Kasumi-1 (cell line): Measurements from ENCODE around the gene NEB.
A peak's percentile ranks its signal among the peaks of the same experiment; 100 is the strongest.
"Not testable (repeated sequence)": the region's sequence is repeated elsewhere in the genome, so short reads cannot be mapped to it uniquely, and the experiment has no call there.

ENCODE experiments used
- DNase-seq, 2 experiments: peaks; one replicate each; lab custom pipeline; 2025; lab: John Stamatoyannopoulos, UW

NEB gene

DNA sequence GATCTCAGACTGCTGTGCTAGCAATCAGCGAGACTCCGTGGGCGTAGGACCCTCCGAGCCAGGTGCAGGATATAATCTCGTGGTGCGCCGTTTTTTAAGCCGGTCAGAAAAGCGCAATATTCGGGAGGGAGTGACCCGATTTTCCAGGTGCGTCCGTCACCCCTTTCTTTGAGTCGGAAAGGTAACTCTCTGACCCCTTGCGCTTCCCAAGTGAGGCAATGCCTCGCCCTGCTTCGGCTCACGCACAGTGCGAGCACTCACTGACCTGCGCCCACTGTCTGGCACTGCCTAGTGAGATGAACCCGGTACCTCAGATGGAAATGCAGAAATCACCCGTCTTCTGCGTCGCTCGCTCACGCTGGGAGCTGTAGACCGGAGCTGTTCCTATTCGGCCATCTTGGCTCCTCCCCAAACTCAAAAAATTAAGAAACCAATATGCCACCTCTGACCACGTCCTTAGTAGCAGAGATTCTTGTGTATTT is 29.8 kb downstream of the NEB start:
- DNase-seq = not testable (repeated sequence)

DNA sequence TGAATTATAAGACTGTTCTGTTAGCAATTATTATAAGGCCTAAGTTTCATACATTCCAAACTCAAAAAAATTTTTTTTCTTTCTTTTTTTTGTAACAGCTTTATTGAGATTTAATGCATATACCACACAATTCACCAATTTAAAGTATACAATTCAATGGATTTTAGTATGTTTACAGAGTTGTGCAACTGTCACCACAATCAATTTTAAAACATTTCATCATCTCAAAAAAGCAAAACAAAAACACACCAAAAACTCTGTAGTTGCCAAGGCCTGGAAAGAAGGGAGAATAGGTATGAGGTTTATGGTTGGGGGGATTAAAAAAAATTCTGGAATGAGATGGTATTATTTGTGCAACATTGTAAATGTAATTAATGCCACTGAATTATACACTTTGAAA is 36.1 kb downstream of the NEB start:
- DNase-seq = not testable (repeated sequence)

DNA sequence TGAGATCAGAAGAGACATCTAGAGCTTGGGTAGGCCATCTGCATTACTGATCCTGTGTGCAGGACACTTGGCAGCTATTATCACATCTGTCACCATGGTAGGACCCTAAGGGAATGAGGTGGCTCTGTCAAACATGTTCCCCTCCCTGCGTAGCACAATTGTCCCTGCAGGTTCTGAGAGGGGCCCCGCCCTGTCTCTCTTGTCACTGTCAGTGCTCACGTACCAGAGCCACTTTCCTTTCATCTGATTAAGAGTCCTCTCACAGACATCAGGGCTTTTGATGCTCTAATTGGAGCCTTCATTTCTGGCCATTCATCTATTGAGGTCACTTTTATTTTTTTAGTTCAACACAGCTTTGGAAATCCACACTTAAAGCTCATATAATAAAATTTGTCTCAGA is 38.5 kb downstream of the NEB start:
- DNase-seq = no peak

DNA sequence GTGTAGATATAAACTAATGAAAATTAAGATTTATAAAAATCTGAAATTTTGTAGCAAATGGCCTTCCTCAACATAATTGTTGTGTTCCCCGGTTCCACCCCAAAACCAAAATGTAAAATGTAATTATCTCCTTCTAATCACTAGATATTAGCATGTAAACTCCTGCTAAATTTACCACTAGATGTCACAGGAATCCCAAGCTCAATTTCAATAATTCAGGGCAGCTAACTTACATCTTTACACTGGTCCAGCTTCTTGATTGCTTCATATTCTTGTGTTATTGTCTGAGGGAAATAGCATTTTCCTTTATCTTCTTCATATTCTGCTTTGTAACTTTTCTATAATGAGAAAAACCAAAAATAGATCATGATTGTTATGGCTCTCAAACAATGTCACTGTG is 42.6 kb downstream of the NEB start:
- DNase-seq = no peak

- no peak for DNase-seq
Measured at GRCh38 chr2:151688719-151689118, 45.6 kb downstream of the NEB start.

DNA sequence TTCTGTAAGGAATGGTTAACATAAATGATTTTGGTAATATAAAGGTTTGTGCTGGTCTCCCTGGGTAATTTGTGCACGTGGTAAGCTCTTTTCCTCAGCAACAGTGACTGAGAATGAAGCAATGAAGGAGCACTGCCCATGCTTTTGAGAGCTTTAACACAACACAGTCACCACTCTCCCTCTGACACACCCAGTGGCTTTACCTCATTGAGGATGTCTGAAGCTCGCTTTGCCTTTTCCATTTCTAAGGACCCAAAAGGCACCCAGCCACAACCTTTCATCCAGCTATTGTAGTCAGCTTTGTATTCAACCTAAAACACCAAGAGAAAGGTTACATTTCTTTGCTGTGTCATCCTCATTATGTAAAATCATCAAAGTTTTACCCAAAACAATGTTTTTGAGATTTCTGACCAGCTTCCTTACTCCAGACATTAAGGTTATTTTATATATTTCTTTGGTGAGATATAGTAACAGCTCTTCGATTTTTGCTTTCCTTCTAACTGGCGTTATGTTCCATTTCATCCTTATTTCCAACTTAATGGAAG is 51.7 kb downstream of the NEB start:
- DNase-seq = no peak

DNA sequence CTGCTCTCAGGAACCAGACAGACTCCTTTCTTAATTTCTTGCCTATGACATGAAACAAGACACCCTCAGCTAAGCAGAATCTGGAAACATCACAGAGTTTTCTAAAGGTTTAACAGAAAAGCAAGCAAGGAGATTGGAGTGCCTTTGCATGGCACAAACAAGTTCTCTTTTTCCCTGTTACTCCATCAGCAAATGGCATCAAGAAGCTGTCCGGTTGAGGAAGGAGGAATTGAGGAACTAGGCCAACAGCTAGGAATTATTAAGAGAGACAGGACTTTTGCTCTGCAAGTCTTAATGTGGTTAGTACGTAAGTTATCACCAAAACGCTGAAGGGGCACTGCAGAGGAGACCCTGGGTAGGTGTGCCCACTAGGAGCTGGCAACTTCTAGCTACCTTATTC is 53.2 kb downstream of the NEB start:
- DNase-seq = peak in 1 of 2 experiments; percentile 25

- DNase-seq = no peak
Measured at GRCh38 chr2:151679994-151680393, 54.3 kb downstream of the NEB start.

- DNase-seq = no peak
Measured at GRCh38 chr2:151678849-151679248, 55.4 kb downstream of the NEB start.

- DNase-seq = no peak
Measured at GRCh38 chr2:151673016-151673415, 61.3 kb downstream of the NEB start.

- no peak for DNase-seq
Measured at GRCh38 chr2:151672277-151672676, 62.0 kb downstream of the NEB start.

DNA sequence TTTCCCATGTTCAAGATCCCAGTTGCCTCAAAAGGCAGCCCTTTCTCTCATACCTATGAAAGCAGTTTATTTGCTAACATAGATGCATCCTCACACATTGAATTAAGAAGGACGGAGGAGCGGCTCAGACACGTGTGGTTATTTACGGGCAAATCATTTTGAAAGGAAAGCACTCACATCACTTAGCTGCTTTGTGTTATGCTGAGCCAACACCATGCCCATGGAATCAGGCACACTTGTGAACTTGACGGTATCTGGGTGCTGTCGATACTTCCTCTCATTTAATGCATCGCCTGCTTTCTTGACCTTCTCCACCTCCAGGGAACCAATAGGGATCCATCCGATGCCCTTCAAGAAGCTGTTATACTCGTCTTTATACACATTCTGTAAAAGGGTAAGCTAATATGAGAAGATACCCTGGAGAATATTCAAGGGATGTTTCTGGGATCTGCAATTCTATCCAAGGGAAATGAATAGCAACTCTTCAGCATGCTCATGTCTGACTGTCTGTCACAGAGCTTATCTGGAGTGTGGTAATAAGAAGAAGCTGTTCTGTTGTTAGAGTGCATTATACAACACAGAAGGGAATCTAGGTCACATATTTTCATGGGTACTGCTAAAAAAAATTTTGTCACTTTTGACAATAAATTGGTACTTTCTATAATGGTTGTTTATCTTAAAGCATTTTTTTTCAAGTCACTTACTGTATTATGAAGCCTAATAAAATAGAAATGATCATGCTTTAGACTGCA is 63.3 kb downstream of the NEB start:
- no peak for DNase-seq

DNA sequence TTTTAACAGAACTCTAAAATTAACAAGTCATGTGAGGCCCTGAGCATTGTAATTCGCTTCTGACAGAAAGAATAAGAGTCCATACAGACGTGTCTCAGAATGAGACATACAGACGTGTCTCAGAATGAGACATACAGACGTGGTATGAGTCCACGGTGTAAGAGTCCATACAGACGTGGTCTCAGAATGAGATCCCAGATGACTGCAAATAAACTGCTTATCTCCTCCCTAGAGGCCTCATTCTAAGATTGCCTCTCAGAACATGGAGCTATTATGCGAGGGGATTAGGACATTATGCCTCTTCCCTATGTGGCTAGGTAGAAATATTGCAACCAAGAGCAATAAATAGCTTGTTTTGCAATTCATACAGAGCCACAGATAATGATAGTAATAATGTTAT is 63.9 kb downstream of the NEB start:
- no peak for DNase-seq

- DNase-seq = peak; percentile 49
Measured at GRCh38 chr2:151669585-151670081, 64.6 kb downstream of the NEB start.

DNA sequence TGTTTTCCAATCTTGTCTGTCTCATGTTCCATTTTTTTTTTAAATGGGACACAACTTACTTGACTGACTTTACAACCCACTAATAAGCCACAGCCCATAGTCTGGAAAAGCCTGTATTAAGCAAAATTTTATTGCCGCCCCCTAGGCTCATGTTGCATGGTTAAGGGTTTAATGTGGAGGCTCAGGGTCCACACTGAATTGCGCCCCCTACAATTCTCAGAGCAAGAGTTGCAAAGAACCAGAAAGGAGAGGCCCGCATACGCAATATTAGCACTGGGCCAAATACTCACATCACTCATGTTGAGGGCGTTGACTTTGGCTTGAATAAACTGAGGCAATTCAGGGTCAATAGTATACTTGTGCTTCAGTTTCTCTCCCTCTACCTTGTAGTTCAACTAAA is 65.5 kb downstream of the NEB start:
- no peak for DNase-seq

DNA sequence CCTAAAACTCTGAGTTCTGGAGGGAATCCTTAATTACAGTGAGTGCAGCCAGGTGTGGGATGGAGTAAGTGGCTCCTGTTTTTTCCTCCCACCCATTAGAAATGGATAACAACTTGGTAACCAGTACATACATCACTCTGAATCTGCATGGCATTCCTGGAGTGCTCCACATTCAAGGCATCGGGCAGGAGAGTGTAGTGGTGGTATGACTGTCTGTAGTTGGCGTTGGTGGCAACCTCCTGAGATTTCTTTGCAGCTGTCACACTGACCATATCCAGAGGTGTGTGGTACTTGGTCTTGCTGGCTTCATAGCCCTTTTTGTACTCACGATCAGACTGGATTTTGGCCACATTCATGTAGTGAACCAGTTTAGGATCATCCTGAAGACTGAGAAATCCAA is 68.3 kb downstream of the NEB start:
- DNase-seq = no peak

- no peak for DNase-seq
Measured at GRCh38 chr2:151664520-151664919, 69.8 kb downstream of the NEB start.

DNA sequence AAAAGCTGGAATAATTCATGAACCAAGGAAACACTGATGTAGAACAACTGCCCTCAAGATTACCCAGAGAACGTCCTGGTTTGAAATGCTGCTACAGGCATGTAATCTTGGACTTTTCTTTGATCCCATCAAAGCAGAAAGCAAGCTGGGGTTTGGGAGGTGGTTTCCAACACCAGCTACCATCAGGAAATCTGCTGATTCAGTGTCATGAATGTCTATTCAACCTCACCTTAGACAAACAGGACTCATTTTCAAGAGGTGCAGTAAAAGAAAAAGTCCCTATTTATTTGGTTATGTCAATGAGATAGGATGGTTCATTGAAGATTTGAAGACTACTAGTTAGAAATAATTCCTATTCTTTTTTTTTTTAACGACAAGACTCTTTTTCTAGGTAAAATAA is 72.7 kb downstream of the NEB start:
- DNase-seq = no peak

DNA sequence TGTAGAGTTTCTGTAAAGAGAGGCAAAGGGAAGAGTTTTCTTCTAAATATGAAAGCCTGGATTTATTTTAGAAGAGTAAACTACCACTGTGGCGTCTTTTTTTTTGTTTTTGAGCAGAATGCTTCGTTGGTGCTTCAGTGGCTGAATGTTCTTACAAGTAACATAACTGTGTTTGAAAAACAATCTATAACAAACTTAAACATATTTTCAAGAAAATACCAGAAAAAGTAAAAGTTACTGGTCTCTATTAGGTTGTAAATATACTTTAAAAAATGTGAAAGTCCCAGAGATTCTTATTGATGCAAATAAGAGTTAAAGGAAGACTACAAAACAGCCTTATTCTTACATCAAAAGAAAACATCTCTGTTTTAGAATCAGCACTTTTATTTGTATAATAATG is 76.2 kb downstream of the NEB start:
- DNase-seq = no peak

DNA sequence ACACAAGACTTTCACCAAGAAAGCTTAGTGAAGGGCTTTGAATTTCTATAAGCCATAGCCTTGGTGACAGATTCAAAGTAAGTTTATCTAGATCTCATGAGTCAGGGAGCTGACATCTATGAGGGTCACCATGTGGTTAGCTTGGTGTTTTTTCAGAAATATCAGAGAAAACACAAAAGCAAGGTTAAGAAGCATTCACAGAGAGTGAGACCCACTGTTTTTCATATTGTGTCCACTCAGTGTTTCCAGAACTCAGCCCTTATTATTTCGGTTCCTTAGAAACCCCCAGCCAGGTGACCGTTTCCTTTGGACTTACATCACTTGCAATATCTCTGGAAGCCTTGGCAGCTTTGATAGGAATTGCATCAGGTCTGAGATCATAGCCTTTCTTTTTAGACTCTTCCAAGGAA is 76.6 kb downstream of the NEB start:
- DNase-seq = no peak

- no peak for DNase-seq
Measured at GRCh38 chr2:151655663-151656398, 78.4 kb downstream of the NEB start.

- DNase-seq = peak in 1 of 2 experiments; percentile 2
Measured at GRCh38 chr2:151654891-151655290, 79.4 kb downstream of the NEB start.

DNA sequence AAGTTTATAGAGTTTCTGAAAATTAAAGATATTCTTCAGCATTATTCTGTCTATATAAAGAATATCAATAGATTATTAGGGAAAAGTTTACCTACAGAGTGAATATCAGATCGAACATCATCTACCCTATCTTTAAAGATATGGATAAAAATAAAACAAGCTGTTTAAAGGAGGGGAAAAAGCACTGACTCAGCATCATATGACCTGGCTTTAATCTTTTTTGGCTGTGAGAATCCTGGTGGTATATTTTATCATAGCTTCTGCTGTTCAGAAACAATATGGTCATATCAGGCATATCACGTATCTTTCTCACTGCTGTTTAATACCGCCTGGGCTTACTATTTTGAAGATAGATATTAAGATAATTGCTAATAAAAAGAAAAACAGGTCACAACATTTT is 80.2 kb downstream of the NEB start:
- no peak for DNase-seq
